ENCODE data around the gene XPO4.

XPO4 gene

DNA sequence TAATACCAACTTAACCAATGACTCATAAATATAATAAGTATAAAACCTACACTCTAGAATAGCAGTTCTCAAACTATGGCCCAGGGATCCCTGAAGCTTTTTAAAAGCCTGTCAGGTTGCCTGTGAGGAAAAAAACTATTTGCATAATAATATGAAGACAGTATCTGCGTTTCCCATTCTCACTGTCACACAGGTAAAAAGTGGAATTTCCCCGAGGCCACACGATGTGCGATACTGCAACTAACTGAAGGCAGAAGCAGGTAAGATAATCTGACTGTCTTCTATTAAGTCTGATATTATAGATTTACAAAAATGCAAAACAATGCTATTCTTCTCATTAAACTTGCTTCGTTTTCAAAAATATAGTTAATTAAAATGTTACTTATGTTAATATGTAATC lies 76.2 kb downstream of the XPO4 start:
- DNase-seq, result no peak

DNA sequence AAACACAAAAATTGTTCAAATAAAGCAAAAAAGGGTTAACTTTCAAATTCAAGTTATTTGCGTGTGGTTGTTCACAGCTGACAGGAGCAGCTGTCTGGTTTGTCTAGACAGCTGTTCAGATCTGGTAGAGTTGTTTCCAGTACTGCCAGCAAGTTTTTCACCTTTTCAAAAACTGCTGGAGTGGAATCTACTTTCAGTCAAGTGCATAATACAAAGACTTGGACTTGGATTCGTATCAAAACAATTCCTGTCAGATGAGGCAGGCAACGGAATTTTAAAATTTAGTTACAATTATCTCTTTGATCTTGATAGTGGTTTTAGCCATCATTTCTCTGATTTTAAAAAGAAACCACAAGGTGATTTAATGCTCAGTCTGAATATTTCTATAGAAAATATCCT lies 77.1 kb downstream of the XPO4 start:
- DNase-seq, result no peak

DNA sequence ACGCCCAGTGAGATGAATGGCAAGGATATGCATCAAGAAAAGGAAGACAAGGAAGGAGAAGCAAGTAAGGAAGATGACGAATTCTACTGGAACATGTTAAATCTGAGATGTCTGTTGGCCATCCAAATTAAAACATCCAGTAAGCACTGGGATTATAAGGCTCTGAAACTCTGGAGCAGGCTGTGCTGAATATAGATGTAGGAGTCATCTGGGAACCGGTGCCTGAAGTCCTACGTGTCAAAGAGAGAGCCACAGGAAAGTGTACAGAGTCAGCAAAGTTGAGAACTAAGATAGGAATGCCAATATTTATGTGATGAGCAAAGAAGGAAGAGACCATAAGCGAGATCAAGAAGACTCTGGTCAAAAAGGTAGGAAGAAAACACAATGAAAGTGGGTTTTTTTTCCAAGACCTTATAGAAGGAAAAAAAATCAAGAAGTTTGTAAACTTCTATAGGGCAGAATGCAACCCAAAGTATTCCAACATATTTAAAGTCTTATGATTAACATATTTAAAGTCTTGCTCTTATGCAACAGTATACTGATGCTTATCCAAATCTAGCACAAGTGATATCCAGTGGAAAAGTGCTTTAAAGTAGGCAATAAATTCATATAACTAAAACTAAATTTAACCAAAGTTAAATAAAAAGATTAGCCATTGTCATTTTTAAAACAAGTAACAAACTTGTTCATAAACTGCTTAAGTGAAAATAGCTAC lies 77.6 kb downstream of the XPO4 start:
- no peak for DNase-seq

DNA sequence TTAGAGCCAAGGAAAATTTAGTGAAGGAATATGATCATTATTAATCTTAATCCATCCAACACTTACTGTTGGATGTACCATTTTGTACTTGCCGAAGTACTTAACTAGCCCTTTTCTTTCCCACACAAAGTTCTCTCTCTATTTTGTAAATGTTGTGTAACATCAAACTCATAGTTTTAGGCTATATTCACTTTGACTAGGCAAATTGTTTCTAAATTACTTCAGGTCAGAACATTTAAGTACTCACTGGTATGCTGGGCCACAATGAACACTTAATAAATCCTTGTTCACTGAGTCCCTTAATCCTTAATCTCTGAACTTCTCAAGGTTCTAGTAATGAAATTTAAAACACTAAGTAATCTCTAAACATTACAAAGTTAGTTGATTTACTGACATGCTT lies 79.5 kb downstream of the XPO4 start:
- DNase-seq, result no peak

DNA sequence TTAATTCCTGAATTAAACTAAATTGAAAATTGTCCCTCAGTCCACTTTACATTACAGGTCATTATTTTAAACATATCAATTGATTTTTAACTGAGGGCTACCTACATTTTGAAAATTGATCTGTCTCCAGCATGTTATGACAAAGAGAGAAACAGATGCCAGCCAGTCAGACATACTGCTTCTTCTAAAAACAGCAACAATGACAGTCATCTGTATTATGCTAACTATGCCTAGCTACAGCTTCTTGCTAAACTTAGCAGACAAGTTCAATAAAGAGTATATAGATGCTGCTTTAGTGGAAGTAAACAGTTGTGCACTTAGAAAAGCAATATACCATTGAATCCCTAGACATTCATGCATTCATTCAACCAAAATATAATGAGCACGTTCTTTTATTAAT lies 80.1 kb downstream of the XPO4 start:
- DNase-seq, result no peak

DNA sequence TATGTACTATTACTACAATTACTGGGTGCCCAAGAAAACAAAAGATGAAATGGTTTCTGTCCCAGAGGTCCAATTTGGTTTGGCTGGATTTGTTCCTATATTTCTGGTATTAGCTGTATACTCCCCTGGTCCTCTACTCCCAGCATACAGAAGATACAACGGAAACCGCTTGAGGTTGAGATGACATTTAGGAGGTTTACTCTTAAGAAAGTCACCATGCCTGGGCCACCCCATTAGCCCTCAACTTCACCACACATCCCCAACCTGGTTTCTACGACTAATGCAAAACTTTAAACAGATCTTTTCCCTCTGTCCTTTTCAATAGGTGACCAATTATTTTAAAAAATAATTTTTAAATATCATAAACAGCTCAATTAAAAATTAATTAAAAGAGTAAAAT lies 82.8 kb downstream of the XPO4 start:
- DNase-seq, result no peak

DNA sequence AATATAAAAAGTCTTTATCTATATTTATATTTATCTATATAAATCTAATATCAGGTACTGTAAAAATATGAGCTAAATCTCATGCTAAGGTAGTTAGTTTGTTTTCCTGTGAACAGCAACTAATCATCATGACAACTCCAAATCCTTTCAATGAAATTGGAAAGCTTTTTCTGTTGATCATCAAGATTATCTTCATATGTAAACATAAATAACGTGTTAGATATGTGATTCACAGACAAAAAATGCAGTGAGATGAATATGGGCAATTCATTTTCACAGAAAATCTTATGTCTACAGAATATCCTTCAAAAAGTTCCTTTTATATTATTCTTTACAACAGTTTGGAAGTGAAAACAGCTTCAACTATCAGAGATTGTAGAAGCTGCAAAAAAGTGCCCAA lies 87.1 kb downstream of the XPO4 start:
- DNase-seq, result no peak

DNA sequence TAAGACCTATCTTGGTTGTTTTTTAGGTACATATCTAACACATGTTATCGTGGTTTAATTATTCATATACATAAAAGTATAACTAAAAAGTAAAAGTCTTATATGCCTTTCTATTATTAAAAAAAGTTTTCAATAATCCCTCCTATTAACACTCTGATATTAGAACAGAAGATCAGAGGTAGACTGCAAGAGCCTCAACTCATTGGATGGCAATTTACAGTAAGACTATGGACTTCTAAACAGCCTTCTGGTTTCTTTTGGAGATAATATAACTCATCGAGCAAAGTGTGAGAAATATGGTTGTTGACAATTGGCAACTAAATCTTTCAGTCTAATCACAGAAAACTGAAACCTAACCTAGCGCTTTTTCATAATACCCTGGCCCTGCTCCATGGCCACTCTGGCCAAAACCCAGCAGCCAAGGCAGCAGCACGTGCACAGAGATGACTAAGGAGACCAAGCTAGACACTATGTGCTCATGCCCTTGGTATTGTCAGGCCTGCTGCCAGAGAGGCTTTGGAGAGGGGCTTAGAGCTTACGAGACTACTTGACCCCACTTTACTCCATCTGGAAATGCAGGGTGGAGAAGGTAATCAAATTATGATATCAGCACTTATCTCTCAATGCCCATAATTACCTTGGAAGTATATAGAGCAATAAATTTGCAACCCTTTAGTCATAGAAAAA lies 88.2 kb downstream of the XPO4 start:
- peak; percentile 91 for DNase-seq

DNA sequence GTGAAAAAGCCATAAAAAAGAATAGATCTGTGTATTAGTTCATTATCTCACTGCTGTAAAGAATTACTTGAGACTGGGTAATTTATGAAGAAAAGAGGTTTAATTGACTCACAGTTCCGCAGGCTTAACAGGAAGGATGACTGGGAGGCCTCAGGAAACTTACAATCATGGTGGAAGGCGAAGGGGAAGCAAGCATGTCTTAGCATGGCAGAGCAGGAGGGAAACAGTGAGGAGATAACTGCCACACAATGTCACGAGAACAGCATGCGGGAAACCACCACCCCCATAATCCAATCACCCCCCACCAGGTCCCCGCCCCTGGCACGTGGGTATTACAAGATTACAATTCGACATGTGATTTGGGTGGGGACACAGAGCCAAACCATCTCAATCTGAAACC lies 89.7 kb downstream of the XPO4 start:
- no peak for DNase-seq

DNA sequence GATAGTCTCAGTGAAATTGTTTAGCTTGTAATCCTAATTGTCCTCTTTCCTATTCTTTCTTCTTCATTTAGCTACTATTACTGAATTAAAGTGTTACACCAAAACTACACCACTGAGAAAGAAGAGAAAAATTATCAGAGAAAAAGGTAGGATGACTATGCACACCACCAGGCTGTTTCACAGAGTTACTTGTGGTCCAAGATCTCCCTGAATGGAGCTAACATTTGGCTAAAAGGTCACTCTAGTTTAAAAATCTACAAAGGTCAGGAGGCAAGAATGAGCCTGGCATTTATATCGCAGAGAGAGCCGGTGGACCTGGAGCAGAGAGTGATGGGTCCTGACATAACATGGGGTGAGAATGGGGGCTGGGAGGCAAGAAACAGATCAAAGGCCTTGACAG lies 91.7 kb downstream of the XPO4 start:
- no peak for DNase-seq

DNA sequence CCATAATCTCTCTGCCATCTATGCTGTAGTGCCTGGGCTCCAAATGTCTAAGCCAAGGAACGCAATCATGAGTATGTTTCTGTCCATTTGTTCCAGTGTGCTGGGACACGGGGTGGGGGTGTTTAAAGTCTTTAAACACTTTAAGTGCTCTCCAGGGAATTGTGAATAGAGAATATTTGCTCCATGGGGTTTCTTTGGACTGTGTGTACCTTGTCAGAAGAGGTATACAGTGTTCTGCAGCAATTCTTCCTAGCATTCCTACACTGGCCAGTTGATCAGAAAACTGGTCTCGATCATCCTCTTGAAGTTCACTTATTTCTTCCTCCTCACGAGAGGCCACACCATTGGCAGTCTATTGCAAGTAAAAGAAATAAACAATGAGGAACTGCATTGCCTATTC lies 93.7 kb downstream of the XPO4 start:
- DNase-seq, result no peak

DNA sequence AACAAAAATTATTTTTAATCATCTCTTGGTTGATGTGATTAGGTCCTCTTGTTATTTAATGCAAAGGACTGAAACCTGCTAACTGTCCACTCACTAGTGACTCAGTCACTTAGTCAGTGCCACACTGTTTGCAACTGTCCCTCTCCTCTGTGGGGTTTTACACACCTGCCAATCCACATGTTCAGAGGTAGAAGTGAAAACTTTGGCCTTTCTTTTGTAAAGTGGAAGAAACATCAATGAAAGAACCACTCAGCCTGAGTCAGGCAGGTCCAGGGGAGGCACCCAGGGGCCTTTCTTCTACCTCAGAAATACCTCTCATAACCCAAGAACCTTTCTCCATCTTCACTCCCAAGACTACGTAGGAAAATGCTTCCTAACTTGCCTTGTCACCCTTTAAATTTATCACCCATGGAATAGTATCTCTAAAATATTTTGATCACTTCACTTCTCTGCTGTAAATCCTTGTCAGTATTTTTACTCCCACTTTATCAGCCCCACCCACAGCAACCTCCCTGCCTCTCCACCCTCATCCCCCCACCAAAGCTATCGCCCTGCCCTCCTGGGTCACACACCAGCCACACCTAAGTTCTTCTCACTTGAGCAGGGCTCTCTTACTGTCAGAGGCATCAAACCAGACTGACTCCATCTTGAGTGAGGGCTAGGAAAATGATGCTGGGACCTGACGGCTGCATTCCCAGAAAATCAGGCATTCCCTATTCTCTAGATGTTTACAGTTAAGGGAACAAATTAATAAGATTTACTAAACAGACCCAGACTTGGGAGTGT lies 99.2 kb downstream of the XPO4 start:
- no peak for DNase-seq

DNA sequence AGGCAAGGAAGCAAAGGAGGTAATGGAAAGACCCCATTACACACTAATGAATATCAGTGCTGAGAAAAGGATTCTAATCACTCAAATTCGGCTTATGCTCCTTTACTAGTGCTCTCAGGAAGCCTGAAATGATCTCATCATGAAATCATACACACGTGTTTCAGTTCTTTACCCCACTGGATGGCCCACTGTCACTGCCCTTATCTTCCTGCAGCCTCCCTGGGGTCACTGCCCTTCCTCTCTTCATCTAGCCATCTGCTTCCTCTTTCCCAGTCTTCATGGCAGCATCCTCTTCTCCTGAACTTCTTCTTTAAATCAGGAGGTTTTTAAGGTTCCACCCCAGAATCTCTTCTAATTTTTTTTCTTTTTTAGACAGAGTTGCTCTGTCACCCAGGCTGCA lies 100.8 kb downstream of the XPO4 start:
- DNase-seq, result no peak

DNA sequence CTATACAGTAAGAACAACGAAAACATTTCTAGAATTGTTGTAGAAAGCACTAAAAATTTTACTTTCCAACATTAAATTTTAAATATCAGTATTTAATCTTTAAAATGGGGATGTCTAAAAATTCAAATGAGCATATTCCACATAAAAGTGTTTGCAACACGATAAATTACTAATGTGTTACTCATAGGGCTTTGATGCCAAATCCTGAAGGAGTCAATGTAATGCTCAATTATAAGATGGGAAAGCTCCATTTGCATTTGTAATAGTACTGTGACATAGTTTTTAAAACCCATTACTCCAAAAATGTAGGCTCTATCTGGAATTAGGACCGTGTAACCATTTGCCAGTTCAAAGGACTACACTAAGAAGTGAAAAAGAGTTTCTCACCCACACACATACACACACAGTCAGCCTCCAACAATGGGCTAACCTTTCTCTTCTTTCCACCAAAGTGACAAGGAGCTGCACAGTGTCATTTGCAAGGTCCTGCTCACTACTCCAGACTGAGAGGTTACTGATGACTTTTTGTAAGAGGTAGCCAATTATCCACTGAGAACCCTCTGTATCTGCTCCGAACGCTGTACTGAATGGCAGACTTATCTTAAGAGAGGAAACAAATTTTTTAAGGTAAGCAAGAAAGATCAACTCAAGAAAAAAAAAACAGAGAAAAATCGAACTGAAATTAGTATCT lies 102.7 kb downstream of the XPO4 start:
- no peak for DNase-seq

DNA sequence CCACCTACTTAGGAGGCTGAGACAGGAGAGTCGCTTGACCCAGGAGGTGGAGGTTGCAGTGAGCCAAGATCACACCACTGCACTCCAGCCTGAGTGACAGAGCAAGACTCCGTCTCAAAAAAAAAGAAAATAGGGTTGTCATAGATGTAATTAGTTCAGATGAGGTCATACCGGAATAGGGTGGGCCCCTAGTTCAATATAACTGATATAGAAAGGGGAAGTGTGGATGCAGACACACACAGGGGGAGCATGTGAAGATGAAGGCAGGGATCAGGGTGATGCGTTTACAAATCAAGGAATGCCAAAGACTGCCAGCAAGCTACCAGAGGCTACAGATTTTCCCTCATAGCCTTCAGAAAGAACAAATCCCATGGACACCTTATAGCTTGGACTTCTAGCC lies 104.5 kb downstream of the XPO4 start:
- DNase-seq, result no peak

DNA sequence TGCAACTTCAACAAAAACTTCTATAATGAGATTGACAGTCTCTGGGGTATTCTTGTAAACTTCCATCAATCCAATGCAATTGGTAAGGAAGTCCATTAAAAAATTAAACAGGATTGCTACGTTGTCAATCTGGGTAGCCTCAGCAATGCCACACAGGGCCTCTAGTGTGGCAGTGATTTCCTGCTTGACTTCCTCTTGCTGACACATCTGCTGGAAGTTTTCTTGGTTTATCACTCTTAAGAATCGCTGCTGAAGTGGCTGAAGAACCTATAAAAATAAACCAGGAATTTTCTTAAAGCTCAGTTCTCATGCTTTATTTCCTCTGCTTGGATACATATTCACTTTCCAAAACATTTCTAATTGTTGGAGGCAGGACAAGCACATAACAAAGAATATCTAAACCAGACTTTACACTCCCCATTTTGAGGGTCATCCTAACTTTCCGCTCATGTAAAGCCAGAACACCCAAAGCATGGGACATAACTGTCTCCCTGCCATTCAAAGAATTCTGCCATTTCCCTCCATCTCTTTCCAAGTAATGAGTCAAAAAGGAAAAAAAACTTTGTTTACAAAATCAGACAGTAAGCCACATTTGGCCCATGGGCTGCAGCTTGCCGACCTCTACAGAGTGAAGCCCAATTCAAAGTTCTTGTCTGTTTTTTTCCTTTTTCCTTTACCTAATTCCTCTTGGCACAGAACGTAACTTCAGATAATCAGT lies 105.6 kb downstream of the XPO4 start:
- DNase-seq, result no peak

DNA sequence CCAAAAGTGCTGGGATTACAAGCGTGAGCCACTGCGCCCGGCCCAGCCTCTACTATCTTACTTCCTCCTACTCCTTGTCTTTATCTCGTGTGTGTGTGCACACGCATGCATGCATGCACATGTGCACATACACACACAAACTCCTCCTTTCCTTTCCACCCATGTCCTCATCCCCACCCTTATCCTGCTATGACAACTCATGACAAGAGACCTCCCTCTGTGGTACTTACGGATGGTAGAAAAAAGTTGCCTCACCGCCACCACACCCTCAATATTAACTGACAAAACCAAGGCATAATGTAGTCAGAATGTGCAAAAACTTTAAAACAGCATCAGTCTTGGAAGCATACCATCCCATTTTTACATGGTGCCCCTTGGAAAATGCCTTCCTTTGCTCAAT lies 112.9 kb downstream of the XPO4 start:
- no peak for DNase-seq

DNA sequence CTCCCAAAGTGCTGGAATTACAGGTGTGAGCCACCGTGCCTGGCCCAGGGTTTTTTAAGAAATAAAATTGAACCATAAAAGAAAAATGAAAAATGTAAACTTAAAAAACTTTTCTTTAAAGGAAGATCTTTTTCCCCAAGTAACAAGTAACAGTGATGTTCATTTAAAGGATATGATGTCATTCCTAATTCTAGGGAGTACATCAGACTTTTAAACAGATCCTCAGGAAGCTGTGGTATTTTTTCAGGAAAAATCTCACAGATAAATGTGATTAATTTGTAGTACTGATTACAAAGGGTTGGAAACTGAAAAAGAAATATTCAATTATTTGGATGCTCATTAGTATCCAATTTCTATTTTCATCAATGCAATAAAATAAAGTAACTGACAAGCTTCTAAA lies 114.2 kb downstream of the XPO4 start:
- no peak for DNase-seq

DNA sequence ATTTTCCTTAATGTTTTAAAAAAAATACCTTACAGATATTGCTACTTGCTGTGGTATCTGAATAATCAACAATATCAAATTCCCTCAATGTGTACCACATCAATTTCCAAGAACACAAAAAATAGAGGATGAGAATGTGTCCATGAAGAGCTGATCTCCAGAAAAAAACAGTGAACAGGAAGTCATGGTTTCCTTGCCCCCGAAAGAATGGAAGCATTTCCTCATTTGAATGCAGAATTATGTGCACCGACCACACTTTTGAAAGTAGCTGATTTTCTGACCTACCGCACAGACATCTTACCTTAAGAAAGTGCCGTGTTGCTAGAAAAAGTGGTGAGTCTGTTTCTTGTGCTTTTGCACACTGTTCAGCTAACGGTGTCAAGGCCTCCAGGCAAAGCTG lies 115.4 kb downstream of the XPO4 start:
- no peak for DNase-seq

DNA sequence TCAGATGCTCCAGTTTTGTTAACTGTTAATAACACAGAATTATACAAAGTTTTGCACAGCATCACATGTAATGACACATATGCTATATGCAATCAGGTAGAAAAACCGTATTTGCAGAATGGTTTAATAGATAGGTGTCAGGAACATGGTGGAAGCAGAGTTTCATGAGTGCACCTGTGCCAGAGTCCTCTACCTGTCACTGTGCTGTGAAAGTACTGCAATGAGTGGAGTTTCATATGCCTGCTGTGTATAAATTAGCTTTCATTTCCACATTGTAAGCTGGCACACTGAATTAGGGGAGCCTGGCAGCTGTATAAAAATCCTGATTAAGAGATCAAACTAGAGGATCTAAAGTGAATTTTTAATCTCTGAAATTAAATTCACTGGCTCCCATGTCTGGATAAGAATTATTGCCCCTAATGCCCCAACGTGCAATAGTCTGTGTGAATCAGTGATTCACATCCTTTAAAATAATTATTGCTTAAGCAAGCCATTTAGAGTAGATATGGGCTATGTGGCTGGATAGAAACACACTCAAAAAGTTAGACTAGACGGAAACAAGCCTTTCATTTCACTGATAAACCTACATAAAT lies 120.3 kb downstream of the XPO4 start:
- no peak for DNase-seq

DNA sequence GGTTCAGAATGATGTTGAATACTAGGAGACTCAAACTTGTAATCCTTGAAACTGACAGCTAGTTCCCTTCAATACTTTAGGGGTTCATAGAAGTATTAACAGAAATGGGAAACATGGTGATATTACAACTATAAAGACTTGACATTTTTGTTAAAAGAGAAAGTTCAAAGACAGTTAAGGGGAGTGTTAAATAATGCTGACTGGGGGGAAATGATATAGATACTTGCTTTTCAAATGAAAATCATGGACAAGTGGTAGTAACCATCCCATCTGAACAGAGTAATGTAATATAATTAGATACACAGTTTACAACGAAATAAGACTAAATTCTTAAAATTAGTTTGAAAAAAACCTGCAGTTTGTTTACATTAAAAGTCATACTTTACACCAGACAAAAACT lies 122.2 kb downstream of the XPO4 start:
- no peak for DNase-seq

DNA sequence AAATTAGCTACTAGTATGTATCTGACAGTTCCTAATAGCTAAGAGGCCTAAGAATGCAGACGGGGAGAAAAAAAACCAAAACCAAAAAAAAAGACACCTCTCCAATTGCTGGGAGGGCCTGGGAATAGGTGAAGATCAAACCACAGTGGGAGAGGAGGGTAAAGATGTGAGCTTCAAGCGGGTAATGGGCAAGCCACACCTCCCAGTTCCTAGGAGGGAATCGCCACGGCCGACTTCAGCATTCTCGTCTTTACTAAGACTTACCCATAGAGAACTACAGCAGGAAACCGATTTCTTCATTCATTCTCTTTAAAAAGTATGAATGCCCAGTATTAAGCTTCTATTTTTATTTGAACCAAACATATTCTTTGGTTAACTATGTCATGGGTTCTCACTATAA lies 123.1 kb downstream of the XPO4 start:
- DNase-seq, result no peak

DNA sequence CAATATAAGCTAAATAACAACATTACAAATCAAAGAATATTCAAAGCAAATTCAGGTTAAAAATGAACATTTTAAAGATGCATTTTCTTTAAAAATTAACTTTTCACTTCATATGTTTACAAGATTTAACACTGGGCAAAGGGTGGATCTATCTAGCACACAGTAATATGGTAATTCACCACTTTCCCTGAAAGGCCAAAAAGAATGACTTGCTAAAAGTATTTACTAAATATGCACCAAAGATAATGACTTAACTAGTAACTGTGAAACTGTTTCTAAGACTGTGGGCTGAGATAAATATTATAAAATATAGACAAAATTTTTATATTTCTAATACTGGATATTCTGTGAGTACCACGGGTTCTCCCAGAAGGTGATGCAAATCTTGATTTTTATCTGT lies 124.2 kb downstream of the XPO4 start:
- DNase-seq, result no peak
